ENCODE measurements around the gene AKAP8. TPM values are rescaled to one million over a fixed set of nuclear protein-coding genes. Genes with fewer than 3 reads are reported as not detected.

Gene AKAP8
- total RNA-seq, 4 donors from 2014 or later = 20.1 to 32.9 (median 29.1) TPM

DNA sequence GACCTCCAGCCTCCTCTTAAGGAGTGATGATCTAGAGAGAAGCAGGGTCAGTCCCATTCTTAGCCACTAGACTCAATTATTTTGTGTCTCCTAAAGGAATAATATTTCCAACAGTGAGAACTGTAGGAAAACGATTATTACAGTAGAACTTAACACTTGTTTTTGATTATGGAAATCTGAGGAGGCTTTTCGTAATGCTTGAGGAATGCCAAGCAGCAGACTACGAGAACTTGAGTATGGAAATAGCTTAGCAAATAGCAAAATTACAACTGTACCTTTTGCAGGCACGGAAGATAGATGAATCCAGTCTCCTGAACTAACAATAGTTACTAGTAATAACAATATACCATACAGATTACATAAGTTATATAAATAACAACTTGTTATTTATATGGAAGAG is 59.5 kb downstream of the AKAP8 start:
- no peak for TF ChIP-seq CTCF (IDR thresholded peaks at IDR 0.05; ENCODE audit: low read depth)

GRCh38 chr19:15318241-15318691 is 61.3 kb downstream of the AKAP8 start:
- TF ChIP-seq CTCF (IDR thresholded peaks at IDR 0.05; ENCODE audit: low read depth) = no peak

- TF ChIP-seq CTCF (IDR thresholded peaks at IDR 0.05; ENCODE audit: low read depth) = no peak
Observed at GRCh38 chr19:15317392-15318071, 62.1 kb downstream of the AKAP8 start.

DNA sequence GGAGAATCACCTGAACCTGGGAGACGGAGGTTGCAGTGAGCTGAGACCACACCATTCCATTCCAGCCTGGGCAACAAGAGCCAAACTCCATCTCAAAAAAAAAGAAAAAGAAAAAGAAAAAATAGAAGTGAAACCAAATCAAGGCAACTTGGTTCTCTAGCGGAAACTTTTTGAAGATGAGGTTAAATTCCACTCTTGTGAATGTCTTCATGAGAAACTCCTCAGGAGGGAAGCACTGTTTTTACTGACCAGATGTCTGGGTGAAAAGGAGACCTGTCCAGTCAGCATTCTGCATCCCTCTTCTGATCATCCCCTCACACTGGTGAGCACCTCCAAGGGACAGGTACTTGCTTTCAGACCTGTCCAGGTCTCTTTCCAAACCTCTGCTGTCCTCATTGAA is 63.1 kb downstream of the AKAP8 start:
- no peak for TF ChIP-seq CTCF (IDR thresholded peaks at IDR 0.05; ENCODE audit: low read depth)

DNA sequence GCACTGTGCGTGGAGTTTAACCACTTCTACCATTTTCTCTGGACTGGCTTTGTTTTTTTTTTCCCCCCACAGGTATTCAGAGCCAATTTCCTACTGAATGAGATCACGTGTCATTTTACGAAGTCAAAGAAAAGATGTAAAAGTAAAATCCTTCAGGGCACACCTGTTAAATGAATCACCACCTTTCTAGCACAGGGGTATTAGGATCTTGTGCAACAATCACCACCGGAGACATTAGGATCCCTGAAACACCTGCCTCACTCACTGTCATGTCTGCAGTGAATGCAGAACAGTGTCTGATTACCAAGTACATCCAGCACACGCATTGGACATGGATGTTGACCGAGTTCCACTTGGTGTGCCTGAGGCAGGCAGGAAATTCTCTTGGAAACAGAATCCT is 64.5 kb downstream of the AKAP8 start:
- no peak for TF ChIP-seq CTCF (IDR thresholded peaks at IDR 0.05; ENCODE audit: low read depth)

DNA sequence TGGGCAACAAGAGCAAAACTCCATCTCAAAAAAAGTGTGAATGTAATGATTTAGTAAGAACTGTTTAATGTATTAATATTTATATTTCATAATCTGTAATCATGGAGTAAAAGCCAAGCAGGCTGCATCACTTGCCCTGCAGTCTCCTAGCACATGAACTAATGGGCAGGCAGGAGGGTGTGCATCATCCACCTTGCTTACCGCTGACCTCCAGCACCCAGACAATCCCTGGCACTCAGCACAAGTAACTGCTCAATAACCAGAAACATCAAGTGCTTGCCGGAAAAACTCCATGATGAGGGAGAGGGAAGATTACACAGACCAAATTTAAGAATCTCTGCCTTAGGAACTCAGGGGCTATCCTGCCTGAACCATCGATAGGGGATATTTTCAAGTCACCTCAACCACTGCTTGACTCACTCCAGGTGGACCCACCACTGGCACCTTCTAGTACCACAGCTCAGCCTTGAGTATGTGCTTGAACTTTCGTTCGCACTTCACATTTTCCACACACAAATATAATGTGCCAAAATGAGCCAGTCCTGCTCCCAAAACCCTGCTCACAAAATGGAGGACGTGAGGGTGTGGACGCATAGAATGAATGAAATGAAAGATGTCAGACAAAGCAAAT is 65.8 kb downstream of the AKAP8 start:
- TF ChIP-seq CTCF (IDR thresholded peaks at IDR 0.05; ENCODE audit: low read depth) = no peak

- no peak for TF ChIP-seq CTCF (IDR thresholded peaks at IDR 0.05; ENCODE audit: low read depth)
Observed at GRCh38 chr19:15307169-15307568, 72.4 kb downstream of the AKAP8 start.
